NCI-H446 treated with DMSO at 0.1 percent for 48 hours (cell line): ENCODE data around the gene AASS.
"Not testable (repeated sequence)": the region's sequence is repeated elsewhere in the genome, so short reads cannot be mapped to it uniquely, and the experiment has no call there.

Source experiments
- DNase-seq: peaks from one replicate; lab custom pipeline; 2025; lab: John Stamatoyannopoulos, UW

AASS gene

DNA sequence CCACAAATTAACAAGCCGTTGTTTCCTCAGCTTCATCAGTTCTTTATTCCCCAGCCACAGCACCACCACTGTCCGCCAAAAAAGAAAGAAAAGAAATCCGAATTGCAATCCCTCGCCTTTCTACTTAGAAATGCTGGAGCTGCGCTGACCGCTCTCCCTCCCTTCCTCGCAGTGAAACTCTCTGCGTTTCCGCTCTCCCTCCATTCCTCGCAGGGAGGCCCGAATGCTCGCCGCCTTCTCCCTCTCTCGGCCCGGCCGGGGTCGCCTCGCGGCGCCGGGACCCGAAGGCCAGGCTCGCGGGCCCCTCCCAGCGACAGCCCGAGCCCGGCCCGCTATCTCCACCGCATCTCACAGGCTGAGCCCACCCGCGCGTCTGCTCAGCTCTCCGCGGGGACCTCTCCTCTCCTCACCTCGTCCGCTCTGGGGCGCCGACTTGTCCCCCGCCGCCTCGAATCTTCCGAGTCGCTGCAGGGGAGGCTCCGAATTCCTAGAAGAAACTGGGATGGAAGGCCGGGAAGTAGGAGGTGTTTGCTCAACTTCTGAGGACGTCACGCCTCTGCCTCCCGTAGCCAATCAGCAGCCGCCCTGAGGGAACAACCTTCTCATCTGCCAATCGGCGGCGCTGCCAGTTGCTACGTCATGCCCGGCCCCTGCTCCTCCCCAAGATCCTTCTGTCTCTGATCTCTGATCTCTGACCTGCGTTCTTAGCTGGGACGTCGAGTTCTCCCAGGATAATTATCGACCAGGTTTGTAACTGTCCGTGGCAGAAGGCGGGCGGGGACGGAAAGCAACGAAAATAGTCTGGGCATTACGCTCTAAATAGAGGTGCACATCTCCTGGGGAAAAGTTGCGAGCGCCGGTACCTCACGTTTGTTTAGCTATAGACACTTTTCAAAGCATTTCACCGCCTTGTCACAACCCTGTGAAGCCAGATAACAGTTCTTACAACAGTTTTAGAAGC, at the start of gene AASS:
TSS of gene AASS (minus strand) at position 499 of the 961 bp plus-strand sequence. CDS start 10,523 bp downstream, outside the sequence.
- peak; percentile 74 for DNase-seq

GRCh38 chr7:122188785-122189184, 44.7 kb upstream of the AASS start:
- DNase-seq = no peak

DNA sequence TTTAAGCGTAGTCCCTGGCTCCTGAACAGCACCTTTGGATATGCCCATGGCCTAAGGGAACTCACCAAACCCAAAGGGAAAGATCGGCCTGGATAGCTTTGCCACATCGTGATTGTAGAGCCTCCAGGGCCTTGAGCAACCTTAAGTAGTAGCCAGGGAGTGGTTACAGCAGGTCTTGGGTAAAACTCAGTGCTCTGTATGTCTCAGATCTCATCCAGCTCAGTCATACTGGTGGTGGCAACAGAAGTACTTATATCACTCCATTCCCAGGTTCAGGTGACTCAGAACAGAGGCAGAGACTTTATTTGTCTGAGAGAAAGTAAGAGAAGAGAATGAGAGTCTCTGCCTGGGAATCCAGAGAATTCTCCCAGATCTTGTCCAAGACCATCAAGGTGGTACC, 39.1 kb upstream of the AASS start:
- no peak for DNase-seq

DNA sequence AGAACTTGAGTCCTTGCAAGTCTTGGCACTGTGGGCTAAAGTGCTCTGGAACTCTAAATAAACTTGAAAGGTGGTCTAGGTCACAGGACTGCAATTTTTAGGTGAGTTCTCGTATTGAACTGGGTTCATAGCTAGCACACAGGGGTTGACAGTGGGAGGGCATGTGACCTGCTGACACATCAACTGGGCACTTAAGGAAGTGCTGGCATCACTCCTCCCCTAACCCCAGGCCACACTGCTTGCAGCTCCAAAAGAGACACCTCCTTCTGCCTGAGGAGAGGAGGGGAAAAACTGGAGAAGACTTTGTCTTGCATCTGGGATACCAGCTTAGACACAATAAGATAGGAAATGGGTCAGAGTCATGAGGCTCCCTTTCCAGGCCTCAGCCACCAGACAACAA, 38.0 kb upstream of the AASS start:
- DNase-seq = no peak

DNA sequence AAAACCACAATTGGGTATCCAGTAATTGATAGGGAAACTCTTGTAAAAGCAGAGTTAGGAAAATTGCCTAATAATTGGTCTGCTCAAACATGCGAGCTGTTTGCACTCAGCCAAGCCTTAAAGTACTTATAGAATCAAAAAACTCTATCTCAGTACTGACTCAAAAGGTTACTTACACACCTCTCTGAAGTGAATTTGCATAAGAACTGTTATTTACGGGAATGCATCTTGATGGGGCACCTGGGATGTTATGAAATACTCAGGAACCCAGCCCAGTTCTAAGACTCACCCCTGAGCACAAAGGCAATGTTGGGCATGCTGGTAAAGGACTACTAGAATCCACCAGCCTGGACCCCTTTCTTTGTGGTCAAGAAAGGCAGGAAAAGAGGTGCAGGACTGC, 28.1 kb upstream of the AASS start:
- DNase-seq = not testable (repeated sequence)

- no peak for DNase-seq
Measured at GRCh38 chr7:122166740-122167139, 22.7 kb upstream of the AASS start.

- no peak for DNase-seq
Measured at GRCh38 chr7:122166275-122166674, 22.2 kb upstream of the AASS start.

GRCh38 chr7:122161628-122162027, 17.6 kb upstream of the AASS start:
- no peak for DNase-seq

GRCh38 chr7:122155566-122155965, 11.5 kb upstream of the AASS start:
- DNase-seq = no peak

DNA sequence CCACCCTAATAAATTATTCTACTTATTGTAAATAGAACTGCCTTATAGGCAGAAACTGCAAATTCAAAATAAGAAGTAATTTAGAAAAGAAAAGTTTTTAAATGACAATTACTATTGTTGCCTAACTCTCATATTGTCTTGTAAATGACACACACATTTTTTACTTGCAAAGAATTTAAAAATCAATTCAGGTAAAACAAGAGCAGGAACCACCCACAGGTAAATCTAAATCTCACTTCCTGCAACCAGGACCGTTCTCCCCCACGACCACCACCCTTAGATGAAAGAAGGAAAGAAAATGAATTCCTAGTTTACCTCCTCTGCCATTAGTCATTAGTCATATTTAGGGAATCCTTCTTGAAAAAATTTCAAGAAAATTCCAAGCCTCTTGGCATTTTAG, 4.8 kb upstream of the AASS start:
- no peak for DNase-seq

GRCh38 chr7:122148081-122148480, 4.0 kb upstream of the AASS start:
- DNase-seq = no peak

GRCh38 chr7:122145937-122146645, 2.0 kb upstream of the AASS start:
- DNase-seq = no peak

GRCh38 chr7:122143376-122143750, 686 bp downstream of the AASS start:
- DNase-seq = no peak

- no peak for DNase-seq
Measured at GRCh38 chr7:122140918-122141317, 3.1 kb downstream of the AASS start.

- no peak for DNase-seq
Measured at GRCh38 chr7:122137251-122138077, 6.6 kb downstream of the AASS start.

- DNase-seq = no peak
Measured at GRCh38 chr7:122136639-122137245, 7.3 kb downstream of the AASS start.

- no peak for DNase-seq
Measured at GRCh38 chr7:122136078-122136477, 8.0 kb downstream of the AASS start.

- no peak for DNase-seq
Measured at GRCh38 chr7:122135275-122135674, 8.8 kb downstream of the AASS start.

DNA sequence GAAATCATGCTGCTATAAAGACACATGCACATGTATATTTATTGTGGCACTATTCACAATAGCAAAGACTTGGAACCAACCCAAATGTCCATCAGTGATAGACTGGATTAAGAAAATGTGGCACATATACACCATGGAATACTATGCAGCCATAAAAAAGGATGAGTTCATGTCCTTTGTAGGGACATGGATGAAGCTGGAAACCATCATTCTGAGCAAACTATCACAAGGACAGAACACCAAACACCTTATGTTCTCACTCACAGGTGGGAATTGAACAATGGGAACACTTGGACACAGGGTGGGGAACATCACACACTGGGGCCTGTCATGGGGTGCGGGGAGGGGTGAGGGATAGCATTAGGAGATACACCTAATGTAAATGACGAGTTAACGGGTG, 9.3 kb downstream of the AASS start:
- not testable (repeated sequence) for DNase-seq

DNA sequence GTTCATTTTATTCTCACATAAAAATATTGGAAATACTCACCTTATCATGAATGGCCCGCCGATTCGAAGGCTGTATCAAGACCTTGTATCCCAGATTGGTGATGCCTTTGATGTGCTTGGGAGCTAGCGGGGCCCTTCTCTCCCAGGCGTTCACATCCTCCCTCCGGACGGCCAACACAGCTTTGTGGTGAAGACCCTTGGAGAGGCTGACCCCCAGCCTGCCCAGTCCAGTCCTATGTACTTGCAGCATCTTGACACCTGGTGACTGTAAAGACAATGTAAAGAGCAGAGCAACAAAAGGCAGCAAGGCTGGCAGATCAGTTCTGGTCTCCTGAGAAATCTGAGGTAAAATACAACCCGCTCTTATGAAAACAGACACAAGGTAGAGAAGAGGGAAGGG, 10.6 kb downstream of the AASS start:
- DNase-seq = no peak

- no peak for DNase-seq
Measured at GRCh38 chr7:122132341-122132740, 11.7 kb downstream of the AASS start.

DNA sequence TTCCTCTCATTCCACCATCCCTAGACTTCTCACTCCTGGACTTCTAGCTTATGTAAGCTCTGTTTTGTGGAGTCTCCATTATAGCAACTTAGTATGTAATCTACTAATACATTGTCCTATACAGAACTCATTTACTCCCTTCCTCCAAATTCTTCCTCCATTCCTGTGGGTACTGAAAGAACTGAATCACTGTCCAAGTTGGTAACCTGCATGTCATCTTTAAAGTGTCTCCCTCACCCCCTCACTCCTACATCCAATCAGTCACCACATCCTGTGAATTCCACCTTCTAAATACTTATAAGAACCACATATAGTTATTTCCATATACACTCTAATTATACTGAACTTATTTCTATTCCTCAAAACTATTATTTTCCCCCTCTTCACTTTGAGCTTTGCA, 20.3 kb downstream of the AASS start:
- no peak for DNase-seq
